ENCODE results near the gene ZNF253.
"Not testable (repeated sequence)": the region's sequence is repeated elsewhere in the genome, so short reads cannot be mapped to it uniquely, and the experiment has no call there.

Gene ZNF253

DNA sequence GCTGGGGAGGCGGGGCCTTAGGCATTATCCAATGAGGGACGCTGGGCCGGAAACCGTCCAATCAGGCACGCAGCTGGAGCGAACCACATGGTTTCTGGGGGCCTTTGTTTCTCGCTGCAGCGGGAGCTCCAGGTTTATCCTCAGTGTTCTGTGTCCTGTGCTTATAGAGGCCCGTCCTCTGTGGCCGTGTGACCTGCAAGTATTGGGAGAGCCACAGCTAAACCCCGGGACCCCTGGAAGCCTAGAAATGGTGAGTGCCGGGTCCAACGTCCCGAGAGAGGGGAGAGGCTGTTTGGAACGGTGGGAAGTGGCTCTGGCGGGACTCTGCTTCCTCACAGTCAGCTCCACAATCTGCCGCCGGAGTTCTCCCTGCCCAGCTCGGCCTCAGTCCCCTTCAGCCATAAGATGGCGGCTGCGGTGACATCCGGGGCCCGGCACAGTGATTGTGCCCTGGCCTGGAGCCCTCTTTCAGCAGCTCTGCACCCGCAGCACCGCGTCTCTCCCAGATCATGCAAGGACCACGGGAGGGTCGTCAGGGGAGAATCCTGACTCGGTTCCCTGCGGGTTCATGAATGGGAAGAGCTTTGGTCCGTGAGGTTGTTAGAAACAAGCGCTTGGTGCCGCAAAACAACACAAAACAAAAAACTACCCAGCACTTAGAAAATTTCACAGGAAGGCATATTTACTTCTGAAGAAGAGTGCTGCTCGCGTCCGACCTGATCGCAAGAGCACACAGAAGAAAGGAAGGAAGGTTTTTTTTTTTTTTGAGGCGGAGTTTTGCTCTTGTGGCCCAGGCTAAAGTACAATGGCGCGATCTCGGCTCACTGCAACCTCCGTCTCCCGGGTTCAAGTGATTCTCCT, at the start of gene ZNF253:
TSS of gene ZNF253 (plus strand) at position 133 of the 861 bp plus-strand sequence. CDS start at position 248, 115 bp downstream.
- peak; percentile 71 to 98 (median 93) for DNase-seq

- DNase-seq = no peak
Observed at GRCh38 chr19:19816679-19817078, 49.0 kb upstream of the ZNF253 start.

- no peak for DNase-seq
Observed at GRCh38 chr19:19817357-19817756, 48.3 kb upstream of the ZNF253 start.

DNA sequence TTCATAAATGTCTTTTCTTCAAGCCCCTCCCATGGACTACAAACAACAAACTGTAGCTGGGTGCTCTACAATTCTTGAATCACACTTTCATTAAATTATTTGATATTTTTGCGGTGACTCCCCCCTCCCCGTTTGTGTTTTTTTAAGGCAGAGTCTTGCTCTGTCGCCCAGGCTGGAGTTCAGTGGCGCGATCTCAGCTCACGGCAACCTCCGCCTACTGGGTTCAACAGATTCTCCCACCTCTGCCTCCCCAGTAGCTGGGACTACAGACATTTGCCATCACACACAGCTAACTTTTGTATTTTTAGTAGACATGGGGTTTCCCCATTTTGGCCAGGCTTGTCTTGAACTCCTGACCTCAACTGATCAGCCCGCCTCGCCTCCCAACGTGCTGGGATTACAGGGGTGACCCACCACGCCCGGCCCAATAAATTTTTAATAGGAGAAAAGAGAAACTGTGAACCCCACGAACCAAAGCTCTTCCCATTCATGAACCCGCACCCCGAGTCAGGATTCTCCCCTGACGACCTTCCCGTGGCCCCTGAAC, 44.8 kb upstream of the ZNF253 start:
- DNase-seq = peak in 1 of 51 donors; percentile 25

- peak; percentile 51 to 98 (median 93) for DNase-seq
Observed at GRCh38 chr19:19821366-19821951, 44.2 kb upstream of the ZNF253 start, which contains the start of gene ZNF506. TSS of gene ZNF506 (minus strand) at chr19:19821750. CDS start at chr19:19821603, 147 bp downstream.

DNA sequence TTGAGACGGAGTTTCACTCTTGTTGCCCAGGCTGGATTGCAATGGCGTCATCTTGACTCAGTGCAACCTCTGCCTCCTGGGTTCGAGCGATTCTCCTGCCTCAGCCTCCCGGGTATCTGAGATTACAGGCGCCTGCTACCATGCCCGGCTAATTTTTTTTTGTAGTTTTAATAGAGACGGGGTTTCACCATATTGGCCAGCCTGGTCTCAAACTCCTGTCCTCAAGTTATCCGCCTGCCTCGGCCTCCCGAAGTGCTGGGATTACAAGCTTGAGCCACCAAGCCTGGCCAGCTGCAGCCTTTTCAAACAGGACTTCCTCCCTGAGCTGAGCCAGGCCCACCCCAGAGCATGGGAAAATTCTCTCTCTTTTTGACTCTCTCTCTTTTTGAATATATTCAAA, 43.7 kb upstream of the ZNF253 start:
- DNase-seq = peak in 1 of 51 donors; percentile 27

DNA sequence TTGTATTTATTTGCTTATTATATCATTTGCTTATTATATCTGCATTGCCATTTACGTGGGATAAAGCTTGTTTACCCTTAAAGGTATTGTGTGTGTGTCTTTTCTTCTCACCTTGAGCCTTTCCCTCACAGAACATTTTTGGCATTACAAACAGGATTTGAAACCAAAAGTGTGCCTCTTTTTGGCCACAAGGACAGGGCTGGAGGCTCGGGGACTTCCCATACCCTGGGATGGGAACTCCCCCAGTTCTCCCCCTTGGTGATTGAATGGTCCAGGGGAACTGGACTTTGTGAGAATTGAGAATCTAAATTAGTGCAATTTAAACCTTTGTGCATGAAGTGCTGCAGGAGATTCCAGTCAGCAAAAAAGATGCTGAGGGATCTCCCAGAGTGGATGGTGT, 41.8 kb upstream of the ZNF253 start:
- no peak for DNase-seq

GRCh38 chr19:19826875-19827274, 38.8 kb upstream of the ZNF253 start:
- DNase-seq = no peak

- no peak for DNase-seq
Observed at GRCh38 chr19:19835560-19836038, 30.1 kb upstream of the ZNF253 start.

DNA sequence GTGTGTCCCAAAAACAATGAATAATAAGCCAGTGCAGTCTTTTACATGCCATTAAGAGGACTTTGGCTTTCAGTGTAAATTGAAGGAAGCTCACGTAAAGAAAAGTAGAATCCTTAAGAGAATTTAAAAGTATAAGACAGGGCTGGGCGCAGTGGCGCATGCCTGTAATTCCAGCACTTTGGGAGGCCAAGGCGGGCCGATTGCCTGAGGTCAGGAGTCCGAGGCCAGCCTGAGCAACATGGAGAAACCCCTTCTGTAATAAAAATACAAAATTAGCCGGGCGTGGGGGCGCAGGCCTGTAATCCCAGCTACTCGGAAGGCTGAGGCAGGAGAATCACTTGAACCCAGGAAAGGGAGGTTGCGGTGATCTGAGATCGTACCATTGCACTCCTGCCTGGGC, 17.9 kb upstream of the ZNF253 start:
- no peak for DNase-seq

DNA sequence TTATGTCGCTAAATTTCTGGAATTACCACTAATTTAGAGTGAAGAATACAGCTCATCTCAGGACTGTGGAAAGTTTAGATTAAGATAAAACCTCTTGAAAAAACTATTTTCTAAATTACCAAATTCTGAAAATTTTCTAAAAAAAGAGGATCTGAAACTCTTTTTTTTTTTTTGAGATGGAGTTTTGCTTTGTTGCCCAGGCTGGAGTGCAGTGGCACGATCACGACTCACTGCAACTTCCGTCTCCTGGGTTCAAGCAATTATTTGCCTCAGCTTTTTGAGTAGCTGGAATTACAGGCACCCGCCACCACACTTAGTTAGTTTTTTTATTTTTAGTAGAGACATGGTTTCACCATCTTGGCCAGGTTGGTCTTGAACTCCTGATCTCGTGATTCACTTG, 16.6 kb upstream of the ZNF253 start:
- no peak for DNase-seq

DNA sequence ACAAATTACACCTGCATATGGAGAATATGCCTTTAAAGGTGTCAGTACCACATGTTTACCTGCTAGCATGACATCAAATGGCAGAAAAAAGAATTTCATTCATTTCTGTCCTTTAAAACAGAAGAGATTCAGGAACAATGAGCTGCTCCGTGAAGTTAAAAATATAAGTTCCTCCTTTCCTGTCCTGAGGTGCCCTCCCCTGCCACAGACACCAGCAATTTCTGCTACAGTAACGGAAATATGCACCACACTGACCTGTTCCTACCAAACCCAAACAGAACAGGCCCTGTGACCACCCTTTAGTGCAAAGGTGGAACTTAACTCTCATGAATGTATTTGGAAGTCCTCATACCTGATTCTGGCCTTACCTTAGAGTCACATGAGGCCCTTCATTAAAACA, 13.9 kb upstream of the ZNF253 start:
- DNase-seq = not testable (repeated sequence)

- no peak for DNase-seq
Observed at GRCh38 chr19:19858751-19859150, 6.9 kb upstream of the ZNF253 start.

DNA sequence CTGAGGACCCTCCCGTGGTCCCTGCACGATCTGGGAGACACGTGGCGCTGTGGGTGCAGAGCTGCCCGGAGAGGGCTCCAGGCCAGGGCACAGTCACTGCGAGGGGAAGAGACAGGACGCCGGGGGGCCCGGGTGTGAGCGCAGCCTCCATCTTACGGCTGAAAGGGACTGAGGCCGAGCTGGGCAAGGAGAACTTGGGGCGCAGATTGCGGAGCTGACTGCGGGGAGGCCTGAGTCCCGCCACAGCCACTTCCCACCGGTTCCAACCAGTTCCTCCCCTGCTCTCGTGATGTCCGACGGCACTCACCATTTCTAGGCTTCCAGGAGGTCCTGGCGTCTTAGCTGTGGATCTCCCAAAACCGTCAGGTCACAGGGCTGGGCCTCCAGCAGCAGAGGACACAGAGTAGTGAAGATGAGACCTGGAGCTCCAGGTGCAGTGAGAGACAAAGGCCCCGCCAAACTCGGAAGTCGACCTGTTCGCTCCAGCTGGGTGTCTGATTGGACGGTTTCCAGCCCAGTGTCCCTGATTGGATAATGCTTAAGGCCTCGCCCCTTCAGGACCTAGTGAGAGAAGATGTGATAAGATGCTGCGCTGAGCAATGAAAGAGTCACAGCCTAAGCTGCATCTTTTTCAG, 4.8 kb upstream of the ZNF253 start:
- DNase-seq = peak in 4 of 51 donors; percentile 3 to 47 (median 9)

GRCh38 chr19:19866611-19867248, 1.0 kb downstream of the ZNF253 start:
- peak in 13 of 51 donors; percentile 2 to 35 (median 10) for DNase-seq

GRCh38 chr19:19870086-19870485, 4.4 kb downstream of the ZNF253 start:
- not testable (repeated sequence) for DNase-seq

- no peak for DNase-seq
Observed at GRCh38 chr19:19871932-19872331, 6.2 kb downstream of the ZNF253 start.

GRCh38 chr19:19873381-19873780, 7.7 kb downstream of the ZNF253 start:
- DNase-seq = no peak

GRCh38 chr19:19877724-19878123, 12.0 kb downstream of the ZNF253 start:
- DNase-seq = no peak

GRCh38 chr19:19884583-19884982, 18.9 kb downstream of the ZNF253 start:
- DNase-seq = no peak
